SK-N-MC (cell line): ENCODE measurements around the gene SKP2.

Source experiments
- EZH2 ChIP-seq: fragments of 200-600 bp; sonication (generic); IDR thresholded peaks from one replicate; pipeline ENCODE4 v1.6.1; 2017; ENCODE audit warnings: antibody characterized with exemption
- FOXP2 ChIP-seq: optimal IDR thresholded peaks from 2 replicates; pipeline ENCODE3; 2011; ENCODE audit warnings: mild to moderate bottlenecking, moderate library complexity; ENCODE audit not compliant: insufficient read depth; ENCODE audit errors: extremely low read length, control extremely low read depth
- POLR2AphosphoS5 ChIP-seq: IDR thresholded peaks from 2 replicates; pipeline ENCODE4 v1.6.1; 2012; ENCODE audit warnings: mild to moderate bottlenecking, low read depth, low read length, borderline replicate concordance

- TF ChIP-seq POLR2AphosphoS5 (no peak), EZH2 (no peak), FOXP2 (no peak)
These were observed 11.0 kb downstream of the SKP2 start for GRCh38 chr5:36162810-36163486.
